Measurements from ENCODE around the gene CCNT1. TPM values are rescaled to one million over a fixed set of nuclear protein-coding genes. Genes with fewer than 3 reads are reported as not detected.
"Not testable (repeated sequence)": the region's sequence is repeated elsewhere in the genome, so short reads cannot be mapped to it uniquely, and the experiment has no call there.

Gene CCNT1
- total RNA-seq, 2 donors from 2014 or later: 53.4 to 64.0 TPM

DNA sequence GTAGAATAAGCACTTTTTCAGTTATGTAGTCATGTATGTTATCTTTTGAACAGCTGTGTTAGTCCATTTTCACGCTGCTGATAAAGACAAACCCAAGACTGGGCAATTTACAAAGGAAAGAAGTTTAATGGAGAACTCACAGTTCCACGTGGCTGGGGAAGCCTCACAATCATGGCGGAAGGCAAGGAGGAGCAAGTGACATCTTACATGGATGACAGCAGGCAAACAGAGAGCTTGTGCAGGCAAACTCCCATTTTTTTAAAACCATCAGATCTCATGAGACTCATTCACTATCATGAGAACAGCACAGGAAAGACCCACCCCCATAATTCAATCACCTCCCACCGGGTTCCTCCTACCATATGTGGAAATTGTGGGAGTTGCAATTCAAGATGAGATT, 2.5 kb upstream of the CCNT1 start:
- Mint-ChIP-seq H3K4me1 (ENCODE audit: low read depth in 2 of 2) (peaks cover 23 to 26% of the 10 kb centered on the region in 2 donors), H3K36me3 (peaks cover 20% of the 10 kb centered on the region)
- H3K4me3 Mint-ChIP-seq; H3K9me3 Mint-ChIP-seq; DNase-seq (ENCODE audit: low spot score); ATAC-seq; H3K27me3 Mint-ChIP-seq; H3K27ac Mint-ChIP-seq: not testable (repeated sequence)

GRCh38 chr12:48717252-48717695, 767 bp upstream of the CCNT1 start:
- peaks cover 0 to 2% of the 10 kb centered on the region in 2 donors for H3K27me3 Mint-ChIP-seq
- H3K4me1 Mint-ChIP-seq (ENCODE audit: low read depth in 2 of 2): peaks cover 32 to 36% of the 10 kb centered on the region in 2 donors
- ATAC-seq (peak in 1 of 2 donors; percentile 0), DNase-seq (ENCODE audit: low spot score) (no peak)
- peaks cover 8% of the 10 kb centered on the region for H3K9me3 Mint-ChIP-seq
- peaks cover 31% of the 10 kb centered on the region for H3K36me3 Mint-ChIP-seq
- H3K4me3 Mint-ChIP-seq: peak overlapping the region; percentile 98
- peak overlapping the region; percentile 96 to 99 for H3K27ac Mint-ChIP-seq

DNA sequence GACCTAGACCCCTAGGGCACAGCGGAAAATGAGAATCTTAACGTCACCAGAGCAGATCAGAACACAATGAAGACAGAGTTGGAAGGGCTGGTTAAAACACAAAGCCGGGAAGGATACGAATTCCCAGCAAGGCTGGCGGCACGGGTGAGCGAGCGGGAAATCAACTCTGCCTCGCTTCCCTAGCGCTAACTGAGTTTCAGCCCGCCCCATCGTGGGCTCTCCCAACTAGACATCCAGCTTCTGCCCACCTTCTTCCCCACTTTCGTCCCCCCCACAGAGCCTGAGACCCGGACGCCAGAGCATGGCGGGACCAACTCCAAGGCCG, 377 bp downstream of the CCNT1 start:
- peaks cover 32 to 36% of the 10 kb centered on the region in 2 donors for H3K4me1 Mint-ChIP-seq (ENCODE audit: low read depth in 2 of 2)

DNA sequence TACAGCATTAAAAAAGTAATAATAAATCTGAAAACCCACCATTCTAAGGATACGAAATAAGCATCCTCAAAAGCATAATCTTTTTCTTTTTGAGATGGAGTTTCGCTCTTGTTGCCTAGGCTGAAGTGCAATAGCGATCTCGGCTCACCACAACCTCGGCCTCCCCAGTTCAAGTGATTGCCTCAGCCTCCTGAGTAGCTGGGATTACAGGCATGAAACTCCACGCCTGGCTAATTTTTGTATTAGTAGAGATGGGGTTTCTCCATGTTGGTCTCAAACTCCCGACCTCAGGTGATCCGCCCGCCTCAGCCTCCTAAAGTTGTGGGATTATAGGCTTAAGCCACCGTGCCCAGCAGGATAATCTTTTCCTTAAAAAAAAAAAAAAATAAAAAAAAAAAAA, 4.3 kb downstream of the CCNT1 start:
- Mint-ChIP-seq H3K27ac (no peak overlapping the region), H3K36me3 (peaks cover 22% of the 10 kb centered on the region), H3K9me3 (no peaks in the 10 kb centered on the region), H3K27me3 (no peaks in the 10 kb centered on the region), H3K4me1 (ENCODE audit: low read depth in 2 of 2) (peaks cover 34 to 46% of the 10 kb centered on the region in 2 donors), H3K4me3 (no peak overlapping the region)
- DNase-seq (ENCODE audit: low spot score): no peak
- no peak for ATAC-seq

More for the DNA sequence above, 377 bp downstream of the CCNT1 start:
- H3K36me3 Mint-ChIP-seq: peaks cover 31% of the 10 kb centered on the region
- peak overlapping the region; percentile 98 for H3K4me3 Mint-ChIP-seq
- DNase-seq (ENCODE audit: low spot score) (no peak), ATAC-seq (peak in 1 of 2 donors; percentile 35)
- peaks cover 0 to 2% of the 10 kb centered on the region in 2 donors for H3K27me3 Mint-ChIP-seq
- peaks cover 8% of the 10 kb centered on the region for H3K9me3 Mint-ChIP-seq
- peak overlapping the region; percentile 96 to 99 for H3K27ac Mint-ChIP-seq

- H3K4me1 Mint-ChIP-seq (ENCODE audit: low read depth in 2 of 2); ATAC-seq; H3K4me3 Mint-ChIP-seq; H3K27me3 Mint-ChIP-seq; DNase-seq (ENCODE audit: low spot score); H3K27ac Mint-ChIP-seq; H3K9me3 Mint-ChIP-seq: not testable (repeated sequence)
- peaks cover 24% of the 10 kb centered on the region for H3K36me3 Mint-ChIP-seq
Measured at GRCh38 chr12:48698822-48699221, 17.7 kb downstream of the CCNT1 start.

GRCh38 chr12:48696626-48697025, 19.9 kb downstream of the CCNT1 start:
- peaks cover 6 to 8% of the 10 kb centered on the region in 2 donors for H3K4me1 Mint-ChIP-seq (ENCODE audit: low read depth in 2 of 2)
- peaks cover 33% of the 10 kb centered on the region for H3K36me3 Mint-ChIP-seq

GRCh38 chr12:48695859-48696258, 20.6 kb downstream of the CCNT1 start:
- Mint-ChIP-seq H3K27ac (no peak overlapping the region), H3K36me3 (peaks cover 40% of the 10 kb centered on the region), H3K4me1 (ENCODE audit: low read depth in 2 of 2) (peaks cover 12% of the 10 kb centered on the region in 2 donors), H3K4me3 (no peak overlapping the region), H3K9me3 (no peaks in the 10 kb centered on the region), H3K27me3 (no peaks in the 10 kb centered on the region)
- ATAC-seq: no peak
- no peak for DNase-seq (ENCODE audit: low spot score)

More at GRCh38 chr12:48696626-48697025, 19.9 kb downstream of the CCNT1 start:
- no peak overlapping the region for H3K4me3 Mint-ChIP-seq
- no peaks in the 10 kb centered on the region for H3K9me3 Mint-ChIP-seq
- no peak overlapping the region for H3K27ac Mint-ChIP-seq
- ATAC-seq (no peak), DNase-seq (ENCODE audit: low spot score) (no peak)
- H3K27me3 Mint-ChIP-seq: no peaks in the 10 kb centered on the region

DNA sequence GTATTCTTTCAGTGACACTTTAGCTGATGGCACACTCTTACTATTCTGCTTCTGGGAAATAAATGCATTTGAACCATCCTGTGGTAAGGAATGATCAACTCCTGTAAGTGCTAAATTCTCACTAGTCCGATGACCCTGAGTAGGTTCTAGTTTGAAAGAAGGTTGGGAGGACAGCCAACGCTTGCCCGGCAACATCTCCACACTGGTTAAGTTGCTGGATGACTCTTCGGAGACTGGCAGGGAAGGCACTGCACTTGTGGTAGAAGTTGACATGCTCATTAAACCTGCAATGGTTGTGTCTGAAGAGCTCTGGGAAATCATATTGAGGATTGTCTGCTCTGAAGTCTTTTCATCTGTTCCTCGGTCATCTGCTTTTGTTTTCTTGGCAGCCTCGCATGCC, 22.5 kb downstream of the CCNT1 start:
- Mint-ChIP-seq H3K36me3 (peaks cover 38% of the 10 kb centered on the region), H3K4me3 (no peak overlapping the region), H3K9me3 (no peaks in the 10 kb centered on the region), H3K27ac (no peak overlapping the region), H3K27me3 (no peaks in the 10 kb centered on the region), H3K4me1 (ENCODE audit: low read depth in 2 of 2) (peaks cover 8 to 12% of the 10 kb centered on the region in 2 donors)
- DNase-seq (ENCODE audit: low spot score): no peak
- no peak for ATAC-seq

DNA sequence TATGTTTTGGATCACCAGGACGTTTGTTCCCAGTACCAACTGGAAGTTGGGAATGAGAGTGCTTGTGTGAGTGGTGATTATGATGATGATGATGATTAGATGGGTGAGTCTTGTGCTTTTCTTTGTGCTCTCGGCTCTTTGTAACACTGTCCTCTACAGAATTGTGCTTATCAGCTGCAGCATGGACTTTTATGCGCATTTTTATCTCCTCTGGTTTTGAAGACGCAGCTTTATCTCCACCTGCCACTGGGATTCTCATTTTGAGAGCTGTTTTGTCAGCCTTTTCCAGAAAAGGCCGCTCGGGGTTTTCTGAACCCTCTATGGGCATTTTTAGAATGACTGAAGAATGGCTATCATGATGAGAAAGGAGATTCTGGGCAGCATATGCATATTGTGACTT, 22.9 kb downstream of the CCNT1 start:
- Mint-ChIP-seq H3K4me1 (ENCODE audit: low read depth in 2 of 2) (peaks cover 12% of the 10 kb centered on the region in 2 donors), H3K27ac (no peak overlapping the region), H3K36me3 (peaks cover 38% of the 10 kb centered on the region), H3K9me3 (no peaks in the 10 kb centered on the region), H3K4me3 (no peak overlapping the region), H3K27me3 (no peaks in the 10 kb centered on the region)
- no peak for DNase-seq (ENCODE audit: low spot score)
- ATAC-seq: no peak

DNA sequence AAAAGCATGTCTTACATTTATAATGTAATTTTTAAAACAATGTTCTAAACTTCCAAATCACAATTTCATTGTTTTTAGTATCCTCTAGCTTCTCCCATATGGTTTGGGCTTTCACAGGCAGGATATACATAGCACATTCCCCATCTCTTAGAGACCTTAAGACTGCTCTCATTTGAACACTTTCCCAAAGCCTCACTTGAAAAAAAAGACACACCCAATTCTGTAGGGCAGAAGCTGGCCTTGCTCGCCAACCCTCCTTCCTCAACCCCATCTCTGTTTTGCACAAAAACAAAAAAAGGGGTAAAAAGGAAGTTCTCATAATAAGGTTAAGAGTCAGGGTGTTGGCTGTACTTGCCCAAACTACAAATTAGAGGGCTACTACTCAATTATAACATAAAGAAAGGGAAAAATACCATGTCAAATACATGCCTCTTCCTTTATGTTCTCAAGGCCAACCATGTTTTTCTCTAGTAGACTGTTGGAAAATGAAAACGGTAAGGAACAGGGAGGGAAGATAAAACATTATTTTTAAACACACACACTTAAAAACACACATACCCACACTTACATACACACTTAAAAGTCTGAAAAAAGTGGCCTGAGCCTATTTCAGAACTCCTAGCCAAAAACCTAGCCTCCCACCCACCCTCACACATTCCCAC, 24.6 kb downstream of the CCNT1 start:
- Mint-ChIP-seq H3K4me1 (ENCODE audit: low read depth in 2 of 2) (peaks cover 12 to 14% of the 10 kb centered on the region in 2 donors), H3K4me3 (no peak overlapping the region), H3K27ac (no peak overlapping the region), H3K27me3 (no peaks in the 10 kb centered on the region), H3K9me3 (no peaks in the 10 kb centered on the region), H3K36me3 (peaks cover 32% of the 10 kb centered on the region)
- DNase-seq (ENCODE audit: low spot score) (no peak), ATAC-seq (no peak)

- DNase-seq (ENCODE audit: low spot score) (no peak), ATAC-seq (no peak)
- H3K36me3 Mint-ChIP-seq: peaks cover 32% of the 10 kb centered on the region
- H3K9me3 Mint-ChIP-seq: no peaks in the 10 kb centered on the region
- no peaks in the 10 kb centered on the region for H3K27me3 Mint-ChIP-seq
- peaks cover 12 to 19% of the 10 kb centered on the region in 2 donors for H3K4me1 Mint-ChIP-seq (ENCODE audit: low read depth in 2 of 2)
- no peak overlapping the region for H3K27ac Mint-ChIP-seq
- no peak overlapping the region for H3K4me3 Mint-ChIP-seq
Measured at GRCh38 chr12:48690990-48691389, 25.5 kb downstream of the CCNT1 start.

DNA sequence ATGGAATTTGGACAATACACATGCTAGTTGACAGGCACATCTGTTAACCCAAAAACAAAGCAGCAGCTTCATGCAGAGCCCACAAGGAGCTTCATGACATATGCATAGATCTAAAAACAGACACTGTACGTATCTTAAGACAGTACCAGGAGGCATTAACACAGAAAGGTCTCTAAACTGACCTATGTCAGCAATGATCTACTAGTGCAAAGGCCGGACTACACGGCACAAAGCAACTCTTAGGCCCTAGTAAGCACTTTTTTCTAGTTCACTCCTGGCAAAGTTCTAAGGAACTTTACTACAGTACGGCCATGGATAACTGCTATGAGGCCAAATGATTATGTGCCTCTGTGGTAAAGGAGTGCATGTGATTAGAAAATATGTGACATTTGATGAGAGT, 26.1 kb downstream of the CCNT1 start:
- no peak overlapping the region for H3K4me3 Mint-ChIP-seq
- H3K4me1 Mint-ChIP-seq (ENCODE audit: low read depth in 2 of 2): peaks cover 12 to 20% of the 10 kb centered on the region in 2 donors
- H3K27ac Mint-ChIP-seq: no peak overlapping the region
- no peaks in the 10 kb centered on the region for H3K9me3 Mint-ChIP-seq
- H3K27me3 Mint-ChIP-seq: no peaks in the 10 kb centered on the region
- ATAC-seq (no peak), DNase-seq (ENCODE audit: low spot score) (no peak)
- H3K36me3 Mint-ChIP-seq: peaks cover 27% of the 10 kb centered on the region

DNA sequence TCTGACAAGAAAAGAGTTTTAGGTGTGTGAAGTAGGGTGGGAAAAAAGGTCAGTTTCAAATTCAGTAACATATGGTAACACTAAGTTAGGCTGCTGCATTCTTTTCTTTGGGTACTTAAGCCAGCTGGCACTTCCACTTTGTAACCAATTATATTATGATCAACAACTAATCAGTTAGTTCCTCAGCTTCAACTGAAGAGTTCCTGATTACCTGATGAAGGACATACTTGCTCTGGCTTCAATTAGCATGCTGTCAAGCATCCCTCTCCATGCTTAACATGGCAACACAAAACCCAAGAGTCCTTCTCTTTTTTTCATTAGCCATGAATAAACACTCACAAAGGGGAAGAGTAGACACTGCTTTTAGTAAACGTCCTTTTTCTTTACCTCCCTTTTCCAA, 27.7 kb downstream of the CCNT1 start:
- Mint-ChIP-seq H3K4me3 (no peak overlapping the region), H3K4me1 (ENCODE audit: low read depth in 2 of 2) (peaks cover 12 to 20% of the 10 kb centered on the region in 2 donors), H3K36me3 (peaks cover 20% of the 10 kb centered on the region), H3K9me3 (no peaks in the 10 kb centered on the region), H3K27ac (no peak overlapping the region), H3K27me3 (no peaks in the 10 kb centered on the region)
- DNase-seq (ENCODE audit: low spot score) (no peak), ATAC-seq (no peak)

- Mint-ChIP-seq H3K9me3 (no peaks in the 10 kb centered on the region), H3K36me3 (peaks cover 10% of the 10 kb centered on the region), H3K4me3 (no peak overlapping the region), H3K27me3 (no peaks in the 10 kb centered on the region), H3K27ac (no peak overlapping the region), H3K4me1 (ENCODE audit: low read depth in 2 of 2) (peaks cover 10 to 18% of the 10 kb centered on the region in 2 donors)
- ATAC-seq (no peak), DNase-seq (ENCODE audit: low spot score) (no peak)
Measured at GRCh38 chr12:48687592-48687991, 28.9 kb downstream of the CCNT1 start.
